Stimulated activated CD8-positive, alpha-beta memory T cell treated with anti-CD3 and anti-CD28 coated beads, Interleukin-7, amount 100 ng/mL, for 4 hours (primary cell): ENCODE measurements around the gene IFNA13.
"Not testable (repeated sequence)": the region's sequence is repeated elsewhere in the genome, so short reads cannot be mapped to it uniquely, and the experiment has no call there.

Source experiments
- DNase-seq, 2 donors: peaks; one replicate each; pipeline ENCODE4 v3.0.0-alpha.2; 2020; ENCODE audit warnings: low read depth in 2 of 2

The IFNA13 gene

GRCh38 chr9:21367957-21368356 is at the start of gene IFNA13:
TSS of gene IFNA13 (minus strand) at chr9:21368057. CDS start at chr9:21368010, 47 bp downstream.
- no peak for DNase-seq

- no peak for DNase-seq
Measured at GRCh38 chr9:21415493-21416267, 47.8 kb upstream of the IFNA13 start.

GRCh38 chr9:21414220-21414940 is 46.5 kb upstream of the IFNA13 start:
- no peak for DNase-seq

GRCh38 chr9:21413624-21414023 is 45.8 kb upstream of the IFNA13 start:
- DNase-seq: no peak

GRCh38 chr9:21413151-21413550 is 45.3 kb upstream of the IFNA13 start:
- no peak for DNase-seq

- no peak for DNase-seq
Measured at GRCh38 chr9:21412107-21412506, 44.2 kb upstream of the IFNA13 start.

GRCh38 chr9:21408817-21409216 is 41.0 kb upstream of the IFNA13 start, which contains the start of gene IFNA8:
TSS of gene IFNA8 (plus strand) at chr9:21409117. CDS start at chr9:21409177, 60 bp downstream.
- no peak for DNase-seq

GRCh38 chr9:21404146-21404545 is 36.3 kb upstream of the IFNA13 start:
- no peak for DNase-seq

- DNase-seq: no peak
Measured at GRCh38 chr9:21402386-21403251, 34.8 kb upstream of the IFNA13 start.

GRCh38 chr9:21399956-21400355 is 32.1 kb upstream of the IFNA13 start:
- DNase-seq: no peak

GRCh38 chr9:21398955-21399489 is 31.2 kb upstream of the IFNA13 start:
- DNase-seq: no peak

GRCh38 chr9:21395778-21396717 is 28.2 kb upstream of the IFNA13 start:
- DNase-seq: peak; percentile 25 to 37

GRCh38 chr9:21392270-21392669 is 24.4 kb upstream of the IFNA13 start:
- no peak for DNase-seq

- DNase-seq: no peak
Measured at GRCh38 chr9:21385131-21385670, 17.3 kb upstream of the IFNA13 start, which contains the start of gene IFNA2. TSS of gene IFNA2 (minus strand) at chr9:21385398. CDS start at chr9:21385329, 69 bp downstream.

GRCh38 chr9:21383627-21384026 is 15.8 kb upstream of the IFNA13 start:
- no peak for DNase-seq

GRCh38 chr9:21381448-21382339 is 13.8 kb upstream of the IFNA13 start:
- no peak for DNase-seq

GRCh38 chr9:21371467-21371866 is 3.6 kb upstream of the IFNA13 start:
- DNase-seq: not testable (repeated sequence)

- DNase-seq: not testable (repeated sequence)
Measured at GRCh38 chr9:21367169-21367568, 688 bp downstream of the IFNA13 start.

- no peak for DNase-seq
Measured at GRCh38 chr9:21362287-21362686, 5.6 kb downstream of the IFNA13 start.
